HepG2 (cell line): Measurements from ENCODE around the gene SEMA4C. TPM values are rescaled to one million over a fixed set of nuclear protein-coding genes. Genes with fewer than 3 reads are reported as not detected.

ENCODE experiments used
- AGO1 ChIP-seq: fragments of 200-400 bp; formaldehyde crosslinking; IDR thresholded peaks from 2 replicates; pipeline ENCODE4 v1.6.1; 2017; ENCODE audit warnings: mild to moderate bottlenecking, low read depth, low read length, moderate library complexity; ENCODE audit not compliant: poor library complexity, severe bottlenecking
- AKAP8 ChIP-seq: sonication (generic); formaldehyde crosslinking; IDR thresholded peaks from 2 replicates; pipeline ENCODE4 v1.5.1; 2020; ENCODE audit warnings: mild to moderate bottlenecking, missing genetic modification reagents
- ATF6 ChIP-seq: sonication (generic); formaldehyde crosslinking; conservative IDR thresholded peaks from 2 replicates; pipeline ENCODE4 v1.4.0; 2020; ENCODE audit warnings: missing genetic modification reagents
- FOXC1 ChIP-seq: sonication (generic); formaldehyde crosslinking; IDR thresholded peaks from 2 replicates; pipeline ENCODE4 v1.8.0; 2022; ENCODE audit warnings: mild to moderate bottlenecking, missing genetic modification reagents, borderline replicate concordance
- GABPB1 ChIP-seq: IDR thresholded peaks from 2 replicates; pipeline ENCODE4 v1.6.1; 2016; ENCODE audit warnings: mild to moderate bottlenecking, missing genetic modification reagents, moderate library complexity, missing compliant biosample characterization
- HNRNPL ChIP-seq: fragments of 200-400 bp; formaldehyde crosslinking; IDR thresholded peaks from 2 replicates; pipeline ENCODE4 v1.6.1; 2017; ENCODE audit warnings: mild to moderate bottlenecking, low read depth, low read length
- PCBP1 ChIP-seq: fragments of 200-400 bp; formaldehyde crosslinking; IDR thresholded peaks from 2 replicates; pipeline ENCODE4 v1.6.1; 2017; ENCODE audit warnings: mild to moderate bottlenecking, low read depth, low read length, borderline replicate concordance
- POLR2G ChIP-seq: fragments of 200-400 bp; formaldehyde crosslinking; IDR thresholded peaks from 2 replicates; pipeline ENCODE4 v1.6.1; 2018; ENCODE audit warnings: mild to moderate bottlenecking, low read depth, low read length, moderate library complexity
- REPIN1 ChIP-seq: sonication (generic); formaldehyde crosslinking; IDR thresholded peaks from 2 replicates; pipeline ENCODE4 v1.8.0; 2022; ENCODE audit warnings: missing genetic modification reagents, low read depth, mild to moderate bottlenecking, borderline replicate concordance
- RERE ChIP-seq: IDR thresholded peaks from 2 replicates; pipeline ENCODE4 v1.6.1; 2016; ENCODE audit warnings: low read depth, missing genetic modification reagents, missing compliant biosample characterization
- TCF12 ChIP-seq, 2 experiments: fragments of 450-650 bp in 1 of 2; sonication (generic) in 1 of 2; formaldehyde crosslinking in 1 of 2; IDR thresholded peaks; 2 replicates each; pipeline versions ENCODE4 v1.6.1 to v1.8.0; 2017 to 2022; ENCODE audit warnings: antibody characterized with exemption in 1 of 2, mild to moderate bottlenecking in 1 of 2, missing genetic modification reagents in 1 of 2, moderate library complexity in 1 of 2
- THAP9 ChIP-seq: sonication (generic); formaldehyde crosslinking; IDR thresholded peaks from 2 replicates; pipeline ENCODE4; 2020; ENCODE audit warnings: missing genetic modification reagents, mild to moderate bottlenecking, borderline replicate concordance
- ZBTB39 ChIP-seq: sonication (generic); formaldehyde crosslinking; IDR thresholded peaks from 2 replicates; pipeline ENCODE4 v1.5.0; 2020; ENCODE audit warnings: missing genetic modification reagents
- ZNF558 ChIP-seq: sonication (generic); formaldehyde crosslinking; IDR thresholded peaks from 2 replicates; pipeline ENCODE4 v1.9.0; 2022; ENCODE audit warnings: mild to moderate bottlenecking, missing genetic modification reagents, borderline replicate concordance
- ZNF598 ChIP-seq: sonication (generic); formaldehyde crosslinking; IDR thresholded peaks from 2 replicates; pipeline ENCODE4 v1.5.1; 2020; ENCODE audit warnings: mild to moderate bottlenecking, missing genetic modification reagents, borderline replicate concordance
- polyA plus RNA-seq, 8 experiments: library from polyadenylated mRNA; depleted of rRNA in 3 of 8; stranded (reverse) in 7 of 8; unstranded in 1 of 8; fragments of >200 nt; fragmentation: Illumina TruSeq in 4 of 8; extraction: Trizol in 4 of 8; gene quantifications; 2 replicates each; pipeline versions ENCODE4 v1.2.1 to v1.2.3, GENCODE V29; 2011 to 2016; ENCODE audit warnings: low read depth in 4 of 8, missing spikeins in 1 of 8, mixed read lengths in 1 of 8; ENCODE audit not compliant: insufficient read depth in 1 of 8
- total RNA-seq, 5 experiments: library from RNA; depleted of rRNA; stranded (reverse); fragments of >200 nt; fragmentation: Illumina TruSeq; extraction: Trizol; gene quantifications; 2 replicates each; pipeline ENCODE4 v1.2.3, GENCODE V29; 2016; ENCODE audit warnings: low read depth in 1 of 5

Gene SEMA4C
- total and polyA plus RNA-seq, 2 of the 13 experiments (the other 11 are each of a cell fraction or from before 2014, with no cell fraction given), result 25.9 to 46.6 TPM

GRCh38 chr2:96839293-96839874 is 30.5 kb downstream of the SEMA4C start (continued):
- TF ChIP-seq ZNF558 (CRISPR knock-in tag), result no peak
- peak; percentile 96 for TF ChIP-seq AKAP8
- TF ChIP-seq TCF12 (IDR thresholded peaks at IDR 0.05), result no peak
- no peak for TF ChIP-seq TCF12 (CRISPR knock-in tag; IDR thresholded peaks at IDR 0.05)
- no peak for TF ChIP-seq ATF6
- TF ChIP-seq RERE, result no peak
- peak; percentile 71 for TF ChIP-seq AGO1
- TF ChIP-seq THAP9 (CRISPR knock-in tag), result no peak
- TF ChIP-seq ZBTB39 (CRISPR knock-in tag), result no peak
- 0 out of 2 replicates have a peak, but pooled peaks have one; percentile 39 for TF ChIP-seq HNRNPL
- 0 out of 2 replicates have a peak, but pooled peaks have one; percentile 3 for TF ChIP-seq PCBP1
- no peak for TF ChIP-seq REPIN1
- no peak for TF ChIP-seq ZNF598 (CRISPR knock-in tag)
- TF ChIP-seq POLR2G, result peak; percentile 37; the same call in 1 of the 2 replicates
- TF ChIP-seq GABPB1 (CRISPR knock-in tag), result no peak; the same call in 1 of the 2 replicates
- 0 out of 2 replicates have a peak, but pooled peaks have one; percentile 22 for TF ChIP-seq FOXC1 (CRISPR knock-in tag)
